GM12873 (cell line): Measurements from ENCODE around the gene SSNA1.

Experiments
- CTCF ChIP-seq: IDR thresholded peaks from 2 replicates; pipeline ENCODE4 v1.5.1; 2012; ENCODE audit warnings: low read depth, mild to moderate bottlenecking, moderate library complexity, low read length, control low read depth; ENCODE audit not compliant: insufficient read depth; ENCODE audit errors: missing control alignments

SSNA1 gene

GRCh38 chr9:137148661-137149060 lies 39.8 kb upstream of the SSNA1 start:
- TF ChIP-seq CTCF, result no peak

- TF ChIP-seq CTCF, result no peak
Observed at GRCh38 chr9:137149363-137149762, 39.1 kb upstream of the SSNA1 start.

GRCh38 chr9:137149942-137150616 lies 38.4 kb upstream of the SSNA1 start:
- TF ChIP-seq CTCF, result no peak

GRCh38 chr9:137150617-137151457 lies 37.6 kb upstream of the SSNA1 start:
- TF ChIP-seq CTCF, result no peak

GRCh38 chr9:137152844-137153405 lies 35.6 kb upstream of the SSNA1 start:
- no peak for TF ChIP-seq CTCF

GRCh38 chr9:137156567-137157375 lies 31.7 kb upstream of the SSNA1 start:
- TF ChIP-seq CTCF, result no peak
